Stimulated activated CD4-positive, alpha-beta T cell treated with anti-CD3 and anti-CD28 coated beads, Interleukin-4, amount 100 ng/mL, for 24 hours (primary cell): ENCODE results near the gene PPP1R9B.
A peak's percentile ranks its signal among the peaks of the same experiment; 100 is the strongest.

Source experiments
- DNase-seq: peaks from one replicate; pipeline ENCODE4 v3.0.0-alpha.2; 2020

PPP1R9B gene

GRCh38 chr17:50154604-50155003, 4.1 kb upstream of the PPP1R9B start:
- DNase-seq: no peak

- DNase-seq: no peak
Observed at GRCh38 chr17:50153650-50154575, 3.4 kb upstream of the PPP1R9B start.

GRCh38 chr17:50152736-50153135, 2.3 kb upstream of the PPP1R9B start:
- DNase-seq: no peak

GRCh38 chr17:50151937-50152547, 1.6 kb upstream of the PPP1R9B start:
- peak; percentile 58 for DNase-seq

GRCh38 chr17:50151041-50151936, 812 bp upstream of the PPP1R9B start:
- peak; percentile 86 for DNase-seq

DNA sequence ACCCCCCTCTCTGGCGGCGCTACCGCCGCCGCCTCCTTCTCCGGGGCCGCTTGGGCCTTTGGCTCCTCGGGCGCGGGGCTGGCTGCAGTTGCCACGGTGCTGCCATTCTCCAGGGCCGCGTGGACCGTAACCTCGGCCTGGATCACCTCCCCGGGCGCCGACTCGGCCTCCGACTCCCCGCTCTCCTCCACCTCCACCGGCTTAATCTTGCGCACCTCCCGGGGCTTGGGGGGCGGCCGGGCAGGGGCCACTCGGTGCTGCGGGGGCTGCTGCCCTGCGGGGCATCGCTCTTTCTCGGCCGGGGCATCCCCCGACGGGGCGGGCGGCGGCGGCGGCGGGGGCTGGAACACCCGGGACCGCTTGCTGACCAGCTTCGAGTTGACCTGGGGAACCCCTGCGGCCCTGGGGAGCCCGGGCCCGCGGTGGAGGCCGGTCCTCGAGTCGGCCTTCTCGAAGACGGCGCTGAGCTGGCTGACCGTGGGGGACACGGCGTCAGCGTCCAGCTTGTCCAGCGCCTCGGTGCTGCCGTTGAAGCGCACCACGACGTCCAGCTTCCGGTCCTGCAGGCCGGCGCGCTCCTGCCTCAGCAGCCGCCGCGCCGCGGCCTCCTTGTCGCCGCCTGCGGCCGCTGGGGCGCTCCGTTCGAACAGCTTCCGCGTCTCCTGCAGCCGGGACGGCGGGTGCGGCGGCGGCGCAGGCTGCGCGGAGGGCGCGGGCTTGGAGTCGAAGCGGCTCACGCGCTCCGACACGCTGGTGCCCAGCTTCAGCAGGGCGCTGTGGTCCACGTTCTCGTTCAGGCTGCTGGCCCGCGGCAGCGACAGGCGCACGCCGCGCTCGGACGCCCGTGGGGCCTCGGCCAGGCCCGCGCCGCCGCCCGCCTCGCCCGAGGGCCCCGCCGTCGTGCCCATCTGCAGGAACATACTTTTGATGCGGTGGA, 792 bp downstream of the PPP1R9B start:
- DNase-seq: peak; percentile 52

GRCh38 chr17:50149091-50149416, 1.4 kb downstream of the PPP1R9B start:
- DNase-seq: no peak

DNA sequence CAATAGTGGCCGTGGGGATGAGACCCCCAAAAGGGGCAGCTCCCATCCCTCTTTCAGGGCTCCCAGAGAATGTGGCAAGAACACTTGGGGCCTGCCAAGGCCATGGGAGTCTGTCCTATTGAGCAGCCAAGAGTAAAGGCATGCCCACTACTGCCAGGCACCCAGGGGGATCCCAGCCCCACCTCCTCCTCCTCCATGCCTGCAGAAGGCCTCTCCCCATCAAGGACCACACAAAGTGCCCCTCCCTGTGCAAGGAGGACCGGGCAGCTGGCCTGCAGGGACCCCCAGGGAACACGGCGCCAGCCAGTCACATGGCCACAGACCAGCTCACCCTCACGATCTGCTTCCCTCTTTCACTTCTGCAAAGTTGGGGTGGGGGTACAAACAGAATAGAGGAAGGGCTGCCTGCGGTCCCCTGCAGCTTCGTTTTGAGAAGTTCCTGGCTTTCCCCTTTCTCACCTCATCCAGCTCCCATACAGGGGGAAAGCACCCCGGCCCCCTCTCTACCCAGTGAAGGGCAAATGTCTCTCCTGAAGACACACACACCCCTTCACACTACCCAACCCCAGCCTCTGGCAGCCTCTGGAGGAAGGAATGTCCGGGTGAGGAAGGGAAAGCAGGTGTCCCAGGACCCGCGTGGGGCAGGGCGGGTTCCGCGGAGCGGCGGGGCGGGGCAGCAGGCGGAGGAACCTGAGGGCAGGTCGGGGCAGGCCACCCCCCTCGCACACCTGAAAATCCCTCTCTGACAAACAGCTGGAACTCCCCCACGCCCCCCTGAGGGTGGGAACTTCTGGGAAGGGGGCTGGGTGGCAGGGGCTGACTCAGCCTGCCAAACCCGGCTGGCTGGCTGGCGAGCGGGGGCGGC, 2.0 kb downstream of the PPP1R9B start:
- peak; percentile 78 for DNase-seq

DNA sequence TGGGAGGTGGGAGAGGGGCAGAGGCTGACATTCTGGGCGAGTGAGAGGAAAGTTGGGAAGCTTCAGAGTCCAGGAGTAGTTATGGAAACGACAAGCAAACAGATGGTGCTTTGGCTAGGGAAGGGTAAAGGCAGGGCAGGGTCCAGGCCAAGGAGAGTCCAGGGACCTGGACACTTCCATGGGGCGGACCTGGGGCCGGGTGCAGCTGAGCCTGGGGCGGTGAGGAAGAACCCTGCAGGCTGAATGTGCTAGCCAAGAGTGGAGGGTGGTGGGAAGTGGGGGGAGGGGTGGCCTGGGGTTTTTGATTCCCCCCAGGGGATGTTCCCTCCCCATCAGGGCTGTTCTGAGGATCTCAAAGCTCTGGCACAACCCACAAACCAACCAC, 2.6 kb downstream of the PPP1R9B start:
- DNase-seq: no peak

DNA sequence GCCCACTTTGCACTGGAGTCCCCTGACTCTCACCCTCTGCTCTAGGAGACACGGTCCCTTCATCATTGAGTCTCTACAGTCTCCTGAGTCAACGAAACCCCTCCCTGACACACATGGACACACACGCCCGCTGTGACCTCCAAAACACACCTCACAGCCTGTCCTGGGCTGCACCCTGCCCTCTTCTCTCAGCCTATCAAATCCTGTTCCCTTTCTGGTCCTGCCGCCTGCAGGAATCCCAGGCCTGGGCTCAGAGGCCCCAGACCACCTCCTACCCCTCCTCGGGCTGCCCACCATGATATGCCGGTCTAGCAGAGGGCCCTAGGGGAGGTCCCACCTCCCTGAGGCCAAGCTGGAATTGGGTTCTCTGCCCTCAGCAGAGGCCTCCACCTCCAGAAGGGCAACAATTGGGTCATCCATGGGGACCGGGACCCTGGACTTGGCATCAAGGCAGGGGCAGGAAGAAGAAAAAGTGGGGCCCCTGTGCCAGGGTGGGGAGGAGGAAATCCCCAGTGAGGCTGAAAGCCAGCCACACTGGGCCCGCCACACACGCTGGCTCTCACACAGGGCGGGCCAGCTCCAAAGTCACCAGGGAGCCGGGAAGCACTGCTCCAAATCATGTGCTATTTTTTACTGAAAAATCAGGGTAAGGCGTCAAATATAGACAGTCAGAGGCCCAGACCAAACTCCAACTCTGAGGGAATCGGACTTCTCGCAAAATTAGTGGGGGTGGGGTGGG, 3.4 kb downstream of the PPP1R9B start:
- DNase-seq: no peak

DNA sequence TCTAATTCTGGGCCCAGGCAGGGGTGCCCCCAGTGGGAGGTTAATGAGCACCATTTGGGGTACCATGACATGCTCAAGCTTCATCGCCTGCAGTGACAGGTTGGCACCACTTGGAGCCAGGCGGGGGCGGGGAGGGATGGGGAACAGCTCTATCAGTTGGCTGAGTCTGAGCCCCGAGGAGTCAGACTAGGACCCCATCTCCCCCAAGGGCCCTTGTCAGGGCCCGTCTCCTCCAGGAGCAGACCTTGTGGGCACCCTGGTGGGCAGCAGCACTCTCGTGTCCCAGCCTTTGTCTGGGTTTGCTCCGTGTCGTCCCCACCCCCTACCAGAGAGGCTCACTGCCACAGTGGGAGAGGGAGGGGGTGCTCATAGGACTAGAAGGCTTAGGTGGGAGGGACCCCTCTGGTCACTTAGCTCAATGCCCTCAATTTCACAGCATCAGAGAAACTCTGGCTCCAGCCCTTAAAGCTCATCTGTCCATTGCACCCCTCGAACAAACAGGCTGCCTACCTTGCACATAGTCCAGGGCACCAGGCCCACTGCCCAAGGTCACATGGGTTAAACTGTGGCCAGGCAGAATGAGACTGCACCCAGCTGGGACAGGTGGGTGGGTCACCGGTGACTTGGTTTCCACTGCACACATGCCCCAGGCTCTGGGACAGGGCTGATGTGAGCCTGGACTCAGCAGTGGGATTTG, 4.1 kb downstream of the PPP1R9B start:
- DNase-seq: no peak

DNA sequence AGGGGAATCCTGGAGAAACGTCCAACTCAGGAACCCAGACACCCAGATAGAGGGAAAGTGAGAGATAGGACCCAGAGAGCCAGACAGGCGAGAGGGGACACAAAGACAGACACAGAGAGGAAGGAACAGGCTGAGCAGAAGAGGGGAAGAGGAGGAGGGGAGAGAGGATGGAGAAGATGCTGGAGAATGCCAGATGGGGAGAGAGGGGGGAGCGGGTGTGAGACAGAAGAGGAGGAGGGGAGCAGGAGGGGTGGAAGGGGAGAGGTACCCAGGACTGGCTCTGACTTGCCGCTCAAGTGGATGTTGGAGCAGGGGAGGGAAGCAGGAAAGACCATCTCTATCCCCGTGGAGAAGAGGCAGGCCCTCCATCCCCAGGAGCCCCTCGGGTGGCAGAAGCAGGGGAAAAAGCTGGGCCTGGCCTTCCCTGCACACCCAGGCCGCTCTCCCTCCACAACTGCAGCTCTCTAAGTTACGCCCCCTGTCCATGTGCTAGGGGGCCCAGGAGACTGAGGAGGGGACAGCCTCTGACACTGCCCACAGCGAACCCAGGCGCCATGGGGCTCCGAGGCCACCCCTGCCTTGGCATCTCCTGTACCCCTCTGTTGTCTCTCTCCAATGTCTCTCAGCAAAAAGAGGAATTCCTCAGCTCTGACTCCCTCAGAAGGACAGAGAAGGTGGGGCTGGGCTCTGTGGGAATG, 4.8 kb downstream of the PPP1R9B start:
- DNase-seq: no peak

DNA sequence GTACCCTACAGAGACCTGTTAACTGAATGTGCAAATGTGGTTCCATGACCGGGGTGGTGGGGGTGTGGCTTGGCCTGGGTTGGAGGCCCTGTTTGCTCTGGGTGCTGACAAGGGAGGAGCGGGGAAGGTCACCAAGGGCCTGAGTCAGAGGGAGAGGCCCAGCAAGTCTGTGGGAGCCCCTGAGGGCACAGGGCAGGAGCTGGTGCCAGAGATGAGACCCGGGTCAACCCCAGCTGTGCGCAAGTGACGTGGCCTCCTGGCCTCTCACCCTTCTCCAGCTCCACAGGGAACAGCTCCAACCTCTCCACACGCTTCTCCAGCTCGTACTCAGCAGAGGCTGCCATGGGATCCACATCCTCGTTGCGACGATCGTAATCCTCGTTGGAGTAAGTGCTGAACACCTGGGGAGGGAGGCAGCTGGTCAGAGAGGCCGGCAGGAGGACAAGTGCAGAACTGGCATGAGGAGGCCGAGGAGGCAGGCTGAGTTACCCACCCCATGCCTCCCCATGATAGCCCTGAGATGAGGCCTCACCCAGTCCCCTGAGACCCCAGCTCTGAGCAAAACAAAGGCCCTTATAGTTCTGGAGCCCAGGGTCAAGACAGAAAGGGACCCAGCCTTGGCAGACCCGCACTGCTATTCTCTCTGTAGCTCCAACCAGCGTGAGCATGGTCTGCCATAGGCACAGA, 5.5 kb downstream of the PPP1R9B start:
- DNase-seq: no peak

- no peak for DNase-seq
Observed at GRCh38 chr17:50144355-50144754, 6.1 kb downstream of the PPP1R9B start.

DNA sequence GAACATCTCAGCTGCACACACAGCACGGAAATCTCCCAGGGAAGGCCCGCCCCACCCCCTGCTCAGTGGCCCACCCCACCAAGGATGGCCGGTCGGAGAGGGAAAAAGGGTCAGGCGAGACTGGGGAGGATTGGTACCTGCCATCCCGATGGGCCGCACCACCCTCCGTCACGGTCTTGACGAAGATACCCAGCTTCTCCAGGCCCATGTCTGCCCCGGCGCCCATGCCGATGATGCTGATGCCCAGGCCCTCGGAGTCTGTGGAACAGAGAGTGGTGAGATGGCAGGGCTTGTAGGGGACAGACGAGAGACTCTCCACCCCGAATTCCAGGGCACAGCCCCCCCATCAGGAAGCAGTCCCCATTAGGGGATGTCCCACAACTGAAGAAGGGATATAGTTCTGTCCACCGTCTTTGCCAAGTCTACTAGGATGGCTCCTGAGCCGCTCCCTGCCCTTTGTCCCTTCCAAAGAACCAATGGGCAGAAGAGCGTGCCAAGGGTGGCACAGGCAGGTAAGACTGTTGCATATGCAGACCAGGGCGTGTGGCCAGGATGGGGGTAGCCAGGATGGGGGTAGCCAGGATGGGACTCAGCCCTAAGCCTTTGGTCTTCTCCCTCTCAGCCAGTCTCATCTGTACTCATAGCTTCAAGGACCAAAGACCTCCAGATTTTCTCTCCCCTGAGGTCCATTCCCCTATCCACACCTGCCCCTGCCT, 6.9 kb downstream of the PPP1R9B start:
- no peak for DNase-seq

GRCh38 chr17:50141745-50142110, 8.7 kb downstream of the PPP1R9B start:
- no peak for DNase-seq

GRCh38 chr17:50141026-50141744, 9.3 kb downstream of the PPP1R9B start:
- no peak for DNase-seq
